WTC11 (cell line): ENCODE data around the gene SORCS2. TPM values are rescaled to one million over a fixed set of nuclear protein-coding genes. Genes with fewer than 3 reads are reported as not detected.

ENCODE experiments used
- ATAC-seq: fragments of 200-7000 bp; cut with Tn5 transposase; 2 replicates; pipeline ENCODE4 v1.10.0; 2021; ENCODE audit warnings: mild to moderate bottlenecking, moderate library complexity
- CTCF ChIA-PET: fragments of 300-600 bp; sonication (Branson Sonifier 250); formaldehyde crosslinking; loops from one replicate; lab custom pipeline; 2021; ENCODE audit warnings: antibody characterized with exemption; lab: Charles Lee
- POLR2A ChIA-PET: fragments of 350-600 bp; sonication (Branson Sonifier 250); formaldehyde crosslinking; loops from one replicate; lab custom pipeline; 2021; ENCODE audit warnings: antibody characterized with exemption; lab: Charles Lee
- DNase-seq: peaks from one replicate; pipeline ENCODE4 v3.0.0; 2021; ENCODE audit warnings: low spot score
- H3K27ac Mint-ChIP-seq: 2 replicates; pipeline ENCODE4 v1.8.0; 2021; ENCODE audit warnings: mixed read lengths
- H3K27me3 Mint-ChIP-seq: 2 replicates; pipeline ENCODE4 v1.8.0; 2021; ENCODE audit warnings: low read depth, mild to moderate bottlenecking, moderate library complexity, mixed read lengths
- H3K36me3 Mint-ChIP-seq: 2 replicates; pipeline ENCODE4 v1.8.0; 2021; ENCODE audit warnings: mixed read lengths
- H3K4me1 Mint-ChIP-seq: 2 replicates; pipeline ENCODE4 v1.8.0; 2022; ENCODE audit warnings: mixed read lengths
- H3K4me3 Mint-ChIP-seq: 2 replicates; pipeline ENCODE4 v1.8.0; 2021; ENCODE audit warnings: mild to moderate bottlenecking, moderate library complexity, mixed read lengths
- H3K9me3 Mint-ChIP-seq: 2 replicates; pipeline ENCODE4 v1.8.0; 2021; ENCODE audit warnings: mixed read lengths
- CBFB ChIP-seq: sonication (generic); formaldehyde crosslinking; IDR thresholded peaks from 2 replicates; pipeline ENCODE4 v1.8.1; 2022; ENCODE audit warnings: mild to moderate bottlenecking, low read depth, missing genetic modification reagents
- FOXP1 ChIP-seq: sonication (generic); formaldehyde crosslinking; IDR thresholded peaks from 2 replicates; pipeline ENCODE4 v1.8.0; 2022; ENCODE audit warnings: missing genetic modification reagents, mild to moderate bottlenecking, moderate library complexity, borderline replicate concordance
- HMGA2 ChIP-seq: fragments of 250-450 bp; sonication (Bioruptor Pico); IDR thresholded peaks from 2 replicates; pipeline ENCODE4 v1.4.0; 2021; ENCODE audit warnings: mild to moderate bottlenecking, moderate library complexity
- JAZF1 ChIP-seq: fragments of 250-450 bp; sonication (Bioruptor Pico); IDR thresholded peaks from 2 replicates; pipeline ENCODE4 v1.9.0; 2021; ENCODE audit warnings: moderate library complexity, mild to moderate bottlenecking, inconsistent platforms
- MXD4 ChIP-seq: fragments of 250-450 bp; sonication (Bioruptor Pico); IDR thresholded peaks from 2 replicates; pipeline ENCODE4 v1.8.0; 2021; ENCODE audit warnings: mild to moderate bottlenecking, moderate library complexity, borderline replicate concordance
- MYBL2 ChIP-seq: sonication (generic); formaldehyde crosslinking; IDR thresholded peaks from 2 replicates; pipeline ENCODE4 v1.8.1; 2023; ENCODE audit warnings: mild to moderate bottlenecking, moderate library complexity, missing genetic modification reagents
- NFE2L1 ChIP-seq: sonication (generic); formaldehyde crosslinking; IDR thresholded peaks from 2 replicates; pipeline ENCODE4 v1.8.1; 2023; ENCODE audit warnings: missing genetic modification reagents
- OVOL2 ChIP-seq: fragments of 250-450 bp; sonication (Bioruptor Pico); IDR thresholded peaks from 2 replicates; pipeline ENCODE4 v1.9.0; 2021; ENCODE audit warnings: mild to moderate bottlenecking, borderline replicate concordance
- PRRX2 ChIP-seq: fragments of 250-450 bp; sonication (Bioruptor Pico); IDR thresholded peaks from 2 replicates; pipeline ENCODE4 v1.8.0; 2021; ENCODE audit warnings: mild to moderate bottlenecking
- TCF7 ChIP-seq: sonication (generic); formaldehyde crosslinking; IDR thresholded peaks from 2 replicates; pipeline ENCODE4 v1.8.0; 2022; ENCODE audit warnings: mild to moderate bottlenecking, low read depth, missing genetic modification reagents, moderate library complexity
- TEAD1 ChIP-seq: sonication (generic); formaldehyde crosslinking; IDR thresholded peaks from 2 replicates; pipeline ENCODE4 v1.8.0; 2022; ENCODE audit warnings: mild to moderate bottlenecking, missing genetic modification reagents
- TP53 ChIP-seq: sonication (generic); formaldehyde crosslinking; IDR thresholded peaks from 2 replicates; pipeline ENCODE4 v1.8.1; 2023; ENCODE audit warnings: mild to moderate bottlenecking, missing genetic modification reagents
- ZNF219 ChIP-seq: sonication (generic); formaldehyde crosslinking; IDR thresholded peaks from 2 replicates; pipeline ENCODE4 v1.8.0; 2023; ENCODE audit warnings: missing genetic modification reagents, mild to moderate bottlenecking, borderline replicate concordance
- ZNF671 ChIP-seq: fragments of 250-450 bp; sonication (Bioruptor Pico); IDR thresholded peaks from 2 replicates; pipeline ENCODE4 v1.8.0; 2021; ENCODE audit warnings: mild to moderate bottlenecking
- total RNA-seq: library from RNA; stranded (reverse); gene quantifications from 3 replicates; pipeline ENCODE4 v1.2.3, GENCODE V29; 2021
- TF ChIP-seq, protein P1 (sequence below): sonication (generic); formaldehyde crosslinking; IDR thresholded peaks from 2 replicates; pipeline ENCODE4 v1.8.1; 2022; ENCODE audit warnings: mild to moderate bottlenecking, missing genetic modification reagents, moderate library complexity, borderline replicate concordance
- TF ChIP-seq, protein P2 (sequence below): sonication (generic); formaldehyde crosslinking; IDR thresholded peaks from 2 replicates; pipeline ENCODE4 v1.8.1; 2022; ENCODE audit warnings: low read depth, missing genetic modification reagents, borderline replicate concordance
- TF ChIP-seq, protein P3 (sequence below): fragments of 250-450 bp; sonication (Bioruptor Pico); IDR thresholded peaks from 2 replicates; pipeline ENCODE4 v1.9.0; 2021; ENCODE audit warnings: mild to moderate bottlenecking
- TF ChIP-seq, protein P4 (sequence below): sonication (generic); formaldehyde crosslinking; IDR thresholded peaks from 2 replicates; pipeline ENCODE4 v1.8.1; 2022; ENCODE audit warnings: mild to moderate bottlenecking, moderate library complexity, missing genetic modification reagents
- TF ChIP-seq, protein P5 (sequence below): sonication (generic); formaldehyde crosslinking; IDR thresholded peaks from 2 replicates; pipeline ENCODE4 v1.8.1; 2023; ENCODE audit warnings: mild to moderate bottlenecking, missing genetic modification reagents, moderate library complexity
- TF ChIP-seq, protein P6 (sequence below): fragments of 250-450 bp; sonication (Bioruptor Pico); IDR thresholded peaks from 2 replicates; pipeline ENCODE4 v1.8.0; 2021; ENCODE audit warnings: mild to moderate bottlenecking
- TF ChIP-seq, protein P7 (sequence below): sonication (generic); formaldehyde crosslinking; IDR thresholded peaks from 2 replicates; pipeline ENCODE4 v1.8.0; 2023; ENCODE audit warnings: mild to moderate bottlenecking, missing genetic modification reagents

SORCS2 gene
- total RNA-seq, 1 experiment from 2014 or later = 6.6 TPM

DNA sequence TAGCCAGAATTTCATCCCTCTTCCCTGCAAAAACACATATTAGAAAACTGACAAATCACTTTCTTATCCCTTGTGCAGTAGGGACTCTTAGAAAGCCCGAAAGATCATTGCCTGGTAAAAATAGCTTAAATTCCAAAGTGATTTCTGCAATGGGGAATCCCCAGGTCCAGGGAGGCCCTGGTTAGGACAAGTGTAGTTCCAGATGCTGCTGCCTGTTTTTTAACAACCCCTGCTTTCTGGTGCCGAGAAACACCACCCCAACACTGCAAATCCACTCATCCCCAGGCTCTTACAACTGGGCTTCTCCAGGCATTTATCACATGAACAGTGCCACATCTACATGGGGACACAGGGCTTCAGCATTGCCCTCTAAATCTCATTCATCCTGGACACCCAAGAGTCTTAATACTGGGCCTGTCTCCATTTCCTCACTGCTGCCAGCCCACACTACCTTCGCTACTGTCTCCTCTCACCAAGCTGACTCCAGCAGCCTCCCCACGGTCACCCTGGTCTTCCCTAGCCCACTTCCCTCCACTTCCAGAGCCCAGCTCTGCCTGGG, 354.6 kb downstream of the SORCS2 start:
- Mint-ChIP-seq H3K4me1 (no peaks in the 10 kb centered on the region), H3K27me3 (no peaks in the 10 kb centered on the region), H3K27ac (no peak overlapping the region), H3K4me3 (no peak overlapping the region)
- ChIA-PET POLR2A (interaction anchor here (1.0 kb wide), 1 partner anchor 15 kb away, joined by 4 read pairs; no protein-coding TSS in a partner anchor), CTCF (interaction anchor here (1.5 kb wide), 1 partner anchor 9 kb away, joined by 4 read pairs; no protein-coding TSS in a partner anchor)
- no peak for DNase-seq
- no peak for ATAC-seq
- TF ChIP-seq, protein P1, sequence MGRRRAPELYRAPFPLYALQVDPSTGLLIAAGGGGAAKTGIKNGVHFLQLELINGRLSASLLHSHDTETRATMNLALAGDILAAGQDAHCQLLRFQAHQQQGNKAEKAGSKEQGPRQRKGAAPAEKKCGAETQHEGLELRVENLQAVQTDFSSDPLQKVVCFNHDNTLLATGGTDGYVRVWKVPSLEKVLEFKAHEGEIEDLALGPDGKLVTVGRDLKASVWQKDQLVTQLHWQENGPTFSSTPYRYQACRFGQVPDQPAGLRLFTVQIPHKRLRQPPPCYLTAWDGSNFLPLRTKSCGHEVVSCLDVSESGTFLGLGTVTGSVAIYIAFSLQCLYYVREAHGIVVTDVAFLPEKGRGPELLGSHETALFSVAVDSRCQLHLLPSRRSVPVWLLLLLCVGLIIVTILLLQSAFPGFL (CRISPR knock-in tag) = no peak
- TF ChIP-seq, protein P2, sequence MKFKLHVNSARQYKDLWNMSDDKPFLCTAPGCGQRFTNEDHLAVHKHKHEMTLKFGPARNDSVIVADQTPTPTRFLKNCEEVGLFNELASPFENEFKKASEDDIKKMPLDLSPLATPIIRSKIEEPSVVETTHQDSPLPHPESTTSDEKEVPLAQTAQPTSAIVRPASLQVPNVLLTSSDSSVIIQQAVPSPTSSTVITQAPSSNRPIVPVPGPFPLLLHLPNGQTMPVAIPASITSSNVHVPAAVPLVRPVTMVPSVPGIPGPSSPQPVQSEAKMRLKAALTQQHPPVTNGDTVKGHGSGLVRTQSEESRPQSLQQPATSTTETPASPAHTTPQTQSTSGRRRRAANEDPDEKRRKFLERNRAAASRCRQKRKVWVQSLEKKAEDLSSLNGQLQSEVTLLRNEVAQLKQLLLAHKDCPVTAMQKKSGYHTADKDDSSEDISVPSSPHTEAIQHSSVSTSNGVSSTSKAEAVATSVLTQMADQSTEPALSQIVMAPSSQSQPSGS (CRISPR knock-in tag) = no peak
- TF ChIP-seq, all 79 proteins: peak for 0
- Mint-ChIP-seq H3K36me3 (no peaks in the 10 kb centered on the region), H3K9me3 (peaks cover 15% of the 10 kb centered on the region)

DNA sequence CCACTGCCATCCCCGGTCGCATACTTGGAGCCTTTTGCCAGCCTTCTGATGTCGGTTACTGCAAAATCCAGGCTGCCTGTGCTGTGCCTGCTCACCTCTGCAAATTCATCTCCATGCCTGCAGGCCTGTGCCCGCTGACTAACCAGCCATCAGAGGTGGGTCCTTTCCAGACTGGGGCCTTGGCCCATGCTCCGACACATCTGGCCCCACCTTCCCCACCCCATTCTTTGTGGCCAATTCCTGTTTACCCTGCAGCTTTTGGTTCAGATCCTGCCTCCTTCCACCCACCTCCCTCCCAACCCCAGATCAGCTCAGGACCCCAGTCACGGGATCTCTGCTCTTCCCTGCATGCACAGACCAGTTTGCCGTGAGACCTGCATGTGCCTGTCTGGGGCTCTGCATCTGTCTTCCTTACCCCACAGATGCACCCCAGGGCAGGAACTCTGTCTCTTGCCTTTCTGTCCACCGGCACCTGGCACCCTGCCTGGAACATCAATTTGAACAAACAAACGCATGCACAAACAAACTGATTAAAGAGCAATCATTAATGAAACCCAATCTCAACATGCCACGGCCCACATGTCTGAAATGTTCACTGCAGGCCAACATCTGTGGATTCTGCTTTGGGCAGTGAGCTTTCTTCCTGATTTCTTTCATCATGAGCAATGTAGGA, 355.2 kb downstream of the SORCS2 start:
- POLR2A ChIA-PET = interaction anchor here (0.6 kb wide), 1 partner anchor 24 kb away, joined by 3 read pairs; no protein-coding TSS in a partner anchor
- Mint-ChIP-seq H3K9me3 (peaks cover 16% of the 10 kb centered on the region), H3K4me3 (no peak overlapping the region), H3K4me1 (no peaks in the 10 kb centered on the region), H3K36me3 (peaks cover 1% of the 10 kb centered on the region), H3K27ac (no peak overlapping the region), H3K27me3 (peaks cover 3% of the 10 kb centered on the region)
- no peak for DNase-seq
- no peak for ATAC-seq
- CTCF ChIA-PET = no interaction called here
- TF ChIP-seq, protein P3, sequence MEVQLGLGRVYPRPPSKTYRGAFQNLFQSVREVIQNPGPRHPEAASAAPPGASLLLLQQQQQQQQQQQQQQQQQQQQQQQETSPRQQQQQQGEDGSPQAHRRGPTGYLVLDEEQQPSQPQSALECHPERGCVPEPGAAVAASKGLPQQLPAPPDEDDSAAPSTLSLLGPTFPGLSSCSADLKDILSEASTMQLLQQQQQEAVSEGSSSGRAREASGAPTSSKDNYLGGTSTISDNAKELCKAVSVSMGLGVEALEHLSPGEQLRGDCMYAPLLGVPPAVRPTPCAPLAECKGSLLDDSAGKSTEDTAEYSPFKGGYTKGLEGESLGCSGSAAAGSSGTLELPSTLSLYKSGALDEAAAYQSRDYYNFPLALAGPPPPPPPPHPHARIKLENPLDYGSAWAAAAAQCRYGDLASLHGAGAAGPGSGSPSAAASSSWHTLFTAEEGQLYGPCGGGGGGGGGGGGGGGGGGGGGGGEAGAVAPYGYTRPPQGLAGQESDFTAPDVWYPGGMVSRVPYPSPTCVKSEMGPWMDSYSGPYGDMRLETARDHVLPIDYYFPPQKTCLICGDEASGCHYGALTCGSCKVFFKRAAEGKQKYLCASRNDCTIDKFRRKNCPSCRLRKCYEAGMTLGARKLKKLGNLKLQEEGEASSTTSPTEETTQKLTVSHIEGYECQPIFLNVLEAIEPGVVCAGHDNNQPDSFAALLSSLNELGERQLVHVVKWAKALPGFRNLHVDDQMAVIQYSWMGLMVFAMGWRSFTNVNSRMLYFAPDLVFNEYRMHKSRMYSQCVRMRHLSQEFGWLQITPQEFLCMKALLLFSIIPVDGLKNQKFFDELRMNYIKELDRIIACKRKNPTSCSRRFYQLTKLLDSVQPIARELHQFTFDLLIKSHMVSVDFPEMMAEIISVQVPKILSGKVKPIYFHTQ = no peak
- TF ChIP-seq OVOL2 (CRISPR knock-in tag) = no peak
- no peak for TF ChIP-seq PRRX2 (CRISPR knock-in tag)
- no peak for TF ChIP-seq TEAD1 (CRISPR knock-in tag)
- TF ChIP-seq, protein P4, sequence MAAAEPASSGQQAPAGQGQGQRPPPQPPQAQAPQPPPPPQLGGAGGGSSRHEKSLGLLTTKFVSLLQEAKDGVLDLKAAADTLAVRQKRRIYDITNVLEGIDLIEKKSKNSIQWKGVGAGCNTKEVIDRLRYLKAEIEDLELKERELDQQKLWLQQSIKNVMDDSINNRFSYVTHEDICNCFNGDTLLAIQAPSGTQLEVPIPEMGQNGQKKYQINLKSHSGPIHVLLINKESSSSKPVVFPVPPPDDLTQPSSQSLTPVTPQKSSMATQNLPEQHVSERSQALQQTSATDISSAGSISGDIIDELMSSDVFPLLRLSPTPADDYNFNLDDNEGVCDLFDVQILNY = no peak
- TF ChIP-seq HMGA2 (CRISPR knock-in tag) = no peak
- TF ChIP-seq, protein P5, sequence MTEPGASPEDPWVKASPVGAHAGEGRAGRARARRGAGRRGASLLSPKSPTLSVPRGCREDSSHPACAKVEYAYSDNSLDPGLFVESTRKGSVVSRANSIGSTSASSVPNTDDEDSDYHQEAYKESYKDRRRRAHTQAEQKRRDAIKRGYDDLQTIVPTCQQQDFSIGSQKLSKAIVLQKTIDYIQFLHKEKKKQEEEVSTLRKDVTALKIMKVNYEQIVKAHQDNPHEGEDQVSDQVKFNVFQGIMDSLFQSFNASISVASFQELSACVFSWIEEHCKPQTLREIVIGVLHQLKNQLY (CRISPR knock-in tag) = no peak
- no peak for TF ChIP-seq ZNF671
- no peak for TF ChIP-seq ZNF219
- TF ChIP-seq TP53 = no peak
- TF ChIP-seq CBFB (CRISPR knock-in tag) = no peak
- TF ChIP-seq, all 79 proteins: peak for 0

DNA sequence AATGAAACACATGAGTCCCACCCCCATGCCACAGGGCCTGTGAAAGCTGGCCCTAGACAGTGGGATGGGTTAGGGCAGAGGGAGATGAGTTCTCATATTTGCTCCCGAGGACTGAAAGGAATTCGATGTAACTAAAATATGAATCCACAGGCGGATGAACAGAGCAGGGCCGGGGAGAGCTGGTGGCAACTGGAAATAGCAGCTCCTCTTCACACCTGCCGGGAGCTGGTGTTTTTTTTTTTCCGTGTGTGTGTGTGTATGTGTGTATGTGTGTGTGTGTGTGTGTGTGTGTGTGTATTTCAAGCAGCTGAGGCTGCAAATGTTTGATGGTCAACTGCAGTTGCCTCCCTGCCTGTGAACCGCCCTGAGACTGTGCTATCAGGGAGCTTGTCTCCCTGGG, 357.5 kb downstream of the SORCS2 start:
- no peak for DNase-seq
- no peak for ATAC-seq
- peaks cover 16% of the 10 kb centered on the region for H3K36me3 Mint-ChIP-seq
- ChIA-PET CTCF (interaction anchor here (0.6 to 1.3 kb wide), 2 partner anchors 101 to 398 kb away, joined by 3 to 4 read pairs; no protein-coding TSS in a partner anchor), POLR2A (no interaction called here)
- peaks cover 32% of the 10 kb centered on the region for H3K9me3 Mint-ChIP-seq
- H3K27ac Mint-ChIP-seq = no peak overlapping the region
- H3K4me1 Mint-ChIP-seq = no peaks in the 10 kb centered on the region
- H3K4me3 Mint-ChIP-seq = no peak overlapping the region
- peaks cover 8% of the 10 kb centered on the region for H3K27me3 Mint-ChIP-seq
- TF ChIP-seq, protein P6, sequence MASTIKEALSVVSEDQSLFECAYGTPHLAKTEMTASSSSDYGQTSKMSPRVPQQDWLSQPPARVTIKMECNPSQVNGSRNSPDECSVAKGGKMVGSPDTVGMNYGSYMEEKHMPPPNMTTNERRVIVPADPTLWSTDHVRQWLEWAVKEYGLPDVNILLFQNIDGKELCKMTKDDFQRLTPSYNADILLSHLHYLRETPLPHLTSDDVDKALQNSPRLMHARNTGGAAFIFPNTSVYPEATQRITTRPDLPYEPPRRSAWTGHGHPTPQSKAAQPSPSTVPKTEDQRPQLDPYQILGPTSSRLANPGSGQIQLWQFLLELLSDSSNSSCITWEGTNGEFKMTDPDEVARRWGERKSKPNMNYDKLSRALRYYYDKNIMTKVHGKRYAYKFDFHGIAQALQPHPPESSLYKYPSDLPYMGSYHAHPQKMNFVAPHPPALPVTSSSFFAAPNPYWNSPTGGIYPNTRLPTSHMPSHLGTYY (CRISPR knock-in tag) = no peak
- TF ChIP-seq FOXP1 = no peak
- no peak for TF ChIP-seq JAZF1 (CRISPR knock-in tag)
- TF ChIP-seq, protein P7, sequence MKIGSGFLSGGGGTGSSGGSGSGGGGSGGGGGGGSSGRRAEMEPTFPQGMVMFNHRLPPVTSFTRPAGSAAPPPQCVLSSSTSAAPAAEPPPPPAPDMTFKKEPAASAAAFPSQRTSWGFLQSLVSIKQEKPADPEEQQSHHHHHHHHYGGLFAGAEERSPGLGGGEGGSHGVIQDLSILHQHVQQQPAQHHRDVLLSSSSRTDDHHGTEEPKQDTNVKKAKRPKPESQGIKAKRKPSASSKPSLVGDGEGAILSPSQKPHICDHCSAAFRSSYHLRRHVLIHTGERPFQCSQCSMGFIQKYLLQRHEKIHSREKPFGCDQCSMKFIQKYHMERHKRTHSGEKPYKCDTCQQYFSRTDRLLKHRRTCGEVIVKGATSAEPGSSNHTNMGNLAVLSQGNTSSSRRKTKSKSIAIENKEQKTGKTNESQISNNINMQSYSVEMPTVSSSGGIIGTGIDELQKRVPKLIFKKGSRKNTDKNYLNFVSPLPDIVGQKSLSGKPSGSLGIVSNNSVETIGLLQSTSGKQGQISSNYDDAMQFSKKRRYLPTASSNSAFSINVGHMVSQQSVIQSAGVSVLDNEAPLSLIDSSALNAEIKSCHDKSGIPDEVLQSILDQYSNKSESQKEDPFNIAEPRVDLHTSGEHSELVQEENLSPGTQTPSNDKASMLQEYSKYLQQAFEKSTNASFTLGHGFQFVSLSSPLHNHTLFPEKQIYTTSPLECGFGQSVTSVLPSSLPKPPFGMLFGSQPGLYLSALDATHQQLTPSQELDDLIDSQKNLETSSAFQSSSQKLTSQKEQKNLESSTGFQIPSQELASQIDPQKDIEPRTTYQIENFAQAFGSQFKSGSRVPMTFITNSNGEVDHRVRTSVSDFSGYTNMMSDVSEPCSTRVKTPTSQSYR = no peak
- TF ChIP-seq MYBL2 (CRISPR knock-in tag) = no peak
- TF ChIP-seq NFE2L1 (CRISPR knock-in tag) = no peak
- no peak for TF ChIP-seq MXD4 (CRISPR knock-in tag)
- TF ChIP-seq TCF7 (CRISPR knock-in tag) = no peak
